DND-41 (cell line): ENCODE results near the gene TBC1D19.
"Not testable (repeated sequence)": the region's sequence is repeated elsewhere in the genome, so short reads cannot be mapped to it uniquely, and the experiment has no call there.

Experiments used
- EZH2 ChIP-seq: IDR thresholded peaks from 3 replicates; pipeline ENCODE4 v1.6.1; 2012; ENCODE audit warnings: borderline replicate concordance, low read depth, mild to moderate bottlenecking, moderate library complexity, low read length, inconsistent platforms; ENCODE audit not compliant: severe bottlenecking
- TF ChIP-seq, protein P1 (sequence below): IDR thresholded peaks from 2 replicates; pipeline ENCODE4 v1.5.1; 2012; ENCODE audit warnings: borderline replicate concordance, low read length, moderate library complexity, mild to moderate bottlenecking; ENCODE audit not compliant: poor library complexity, severe bottlenecking; ENCODE audit errors: extremely low read depth

DNA sequence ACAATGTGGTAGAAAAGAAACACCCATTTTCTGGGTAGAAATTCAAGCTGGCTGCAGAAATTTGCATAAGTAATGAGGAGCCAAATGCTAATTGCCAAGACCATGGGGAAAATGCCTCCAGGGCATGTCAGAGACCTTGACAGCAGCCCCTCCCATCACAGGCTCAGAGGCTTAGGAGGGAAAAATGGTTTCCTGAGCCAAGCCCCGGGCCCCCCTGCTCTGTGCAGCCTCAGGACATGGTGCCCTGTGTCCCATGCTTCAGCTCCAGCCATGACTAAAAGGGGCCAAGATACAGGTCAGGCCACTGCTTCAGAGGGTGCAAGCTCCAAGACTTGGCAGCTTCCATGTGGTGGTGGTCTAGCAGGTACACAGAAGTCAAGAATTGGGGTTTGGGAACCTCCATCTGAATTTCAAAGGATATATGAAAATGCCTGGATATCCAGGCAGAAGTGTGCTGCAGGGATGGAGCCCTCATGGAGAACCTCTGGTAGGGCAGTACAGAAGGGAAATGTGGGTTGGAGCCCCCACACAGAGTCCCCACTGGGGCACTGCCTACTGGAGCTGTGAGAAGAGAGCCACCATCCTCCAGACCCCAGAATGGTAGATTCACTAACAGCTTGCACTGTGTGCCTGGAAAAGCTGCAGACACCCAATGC lies 95.3 kb downstream of the TBC1D19 start:
- TF ChIP-seq, protein P1, sequence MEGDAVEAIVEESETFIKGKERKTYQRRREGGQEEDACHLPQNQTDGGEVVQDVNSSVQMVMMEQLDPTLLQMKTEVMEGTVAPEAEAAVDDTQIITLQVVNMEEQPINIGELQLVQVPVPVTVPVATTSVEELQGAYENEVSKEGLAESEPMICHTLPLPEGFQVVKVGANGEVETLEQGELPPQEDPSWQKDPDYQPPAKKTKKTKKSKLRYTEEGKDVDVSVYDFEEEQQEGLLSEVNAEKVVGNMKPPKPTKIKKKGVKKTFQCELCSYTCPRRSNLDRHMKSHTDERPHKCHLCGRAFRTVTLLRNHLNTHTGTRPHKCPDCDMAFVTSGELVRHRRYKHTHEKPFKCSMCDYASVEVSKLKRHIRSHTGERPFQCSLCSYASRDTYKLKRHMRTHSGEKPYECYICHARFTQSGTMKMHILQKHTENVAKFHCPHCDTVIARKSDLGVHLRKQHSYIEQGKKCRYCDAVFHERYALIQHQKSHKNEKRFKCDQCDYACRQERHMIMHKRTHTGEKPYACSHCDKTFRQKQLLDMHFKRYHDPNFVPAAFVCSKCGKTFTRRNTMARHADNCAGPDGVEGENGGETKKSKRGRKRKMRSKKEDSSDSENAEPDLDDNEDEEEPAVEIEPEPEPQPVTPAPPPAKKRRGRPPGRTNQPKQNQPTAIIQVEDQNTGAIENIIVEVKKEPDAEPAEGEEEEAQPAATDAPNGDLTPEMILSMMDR, result not testable (repeated sequence)
- not testable (repeated sequence) for TF ChIP-seq EZH2
